Parathyroid adenoma (tissue), 2 donors: ENCODE data around the gene AGPAT4.

Experiments
- H2AFZ ChIP-seq: fragments of 300-600 bp; sonication (generic); one replicate; pipeline ENCODE4 v1.7.0; 2017; ENCODE audit warnings: antibody characterized with exemption, mild to moderate bottlenecking
- H3K27ac ChIP-seq: fragments of 300-600 bp; sonication (generic); one replicate; pipeline ENCODE4 v1.7.0; 2017
- H3K27me3 ChIP-seq: fragments of 300-600 bp; sonication (generic); one replicate; pipeline ENCODE4 v1.7.0; 2017; ENCODE audit warnings: low read length; ENCODE audit not compliant: control insufficient read depth, insufficient read depth
- H3K36me3 ChIP-seq: fragments of 300-600 bp; sonication (generic); one replicate; pipeline ENCODE4 v1.7.0; 2017; ENCODE audit warnings: low read length; ENCODE audit not compliant: control insufficient read depth, insufficient read depth
- H3K4me1 ChIP-seq: fragments of 300-600 bp; sonication (generic); one replicate; pipeline ENCODE4 v1.7.0; 2017; ENCODE audit warnings: control low read depth
- H3K4me2 ChIP-seq: fragments of 300-600 bp; sonication (generic); one replicate; pipeline ENCODE4 v1.7.0; 2017; ENCODE audit warnings: low read length
- H3K4me3 ChIP-seq: fragments of 300-600 bp; sonication (generic); one replicate; pipeline ENCODE4 v1.7.0; 2017; ENCODE audit warnings: low read depth, low read length
- H3K79me2 ChIP-seq: fragments of 300-600 bp; sonication (generic); one replicate; pipeline ENCODE4 v1.7.0; 2017; ENCODE audit warnings: control low read depth
- H3K9ac ChIP-seq: fragments of 300-600 bp; sonication (generic); one replicate; pipeline ENCODE4 v1.7.0; 2017; ENCODE audit warnings: mild to moderate bottlenecking
- H3K9me3 ChIP-seq: fragments of 300-600 bp; sonication (generic); one replicate; pipeline ENCODE4 v1.7.0; 2017; ENCODE audit warnings: low read length; ENCODE audit not compliant: control insufficient read depth
- TF ChIP-seq, protein P1 (sequence below): fragments of 300-600 bp; sonication (generic); IDR thresholded peaks from one replicate; pipeline ENCODE4 v1.7.0; 2017; ENCODE audit warnings: antibody characterized with exemption, mild to moderate bottlenecking
- donor health status: primary hyperparathyroidism.

Gene AGPAT4

DNA sequence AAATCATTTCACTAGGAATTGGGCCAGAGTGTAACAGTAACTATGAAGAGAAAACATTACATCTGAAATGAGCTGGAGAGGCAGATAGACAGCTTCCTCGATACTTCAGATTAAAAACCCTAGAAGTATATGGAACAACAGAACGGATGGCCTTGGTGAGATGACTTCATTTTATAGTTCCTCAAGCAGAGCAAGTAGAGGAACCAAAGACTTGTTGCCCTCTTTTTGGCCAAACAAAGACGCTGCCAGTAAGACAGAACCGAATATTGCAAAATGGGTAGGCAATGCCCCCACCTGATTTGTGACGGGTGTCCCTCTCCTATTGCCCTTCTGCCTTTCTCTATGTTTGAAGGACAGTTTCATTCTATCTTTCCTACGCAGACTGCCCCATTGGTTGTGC, 53.5 kb downstream of the AGPAT4 start:
- Histone ChIP-seq H3K79me2 (no peaks in the 10 kb centered on the region), H3K27ac (no peak overlapping the region), H3K9ac (no peak overlapping the region), H3K4me2 (no peak overlapping the region), H2AFZ (no peak overlapping the region), H3K36me3 (no peaks in the 10 kb centered on the region), H3K27me3 (no peaks in the 10 kb centered on the region), H3K4me3 (no peak overlapping the region), H3K4me1 (no peaks in the 10 kb centered on the region), H3K9me3 (no peaks in the 10 kb centered on the region)
- TF ChIP-seq, protein P1, sequence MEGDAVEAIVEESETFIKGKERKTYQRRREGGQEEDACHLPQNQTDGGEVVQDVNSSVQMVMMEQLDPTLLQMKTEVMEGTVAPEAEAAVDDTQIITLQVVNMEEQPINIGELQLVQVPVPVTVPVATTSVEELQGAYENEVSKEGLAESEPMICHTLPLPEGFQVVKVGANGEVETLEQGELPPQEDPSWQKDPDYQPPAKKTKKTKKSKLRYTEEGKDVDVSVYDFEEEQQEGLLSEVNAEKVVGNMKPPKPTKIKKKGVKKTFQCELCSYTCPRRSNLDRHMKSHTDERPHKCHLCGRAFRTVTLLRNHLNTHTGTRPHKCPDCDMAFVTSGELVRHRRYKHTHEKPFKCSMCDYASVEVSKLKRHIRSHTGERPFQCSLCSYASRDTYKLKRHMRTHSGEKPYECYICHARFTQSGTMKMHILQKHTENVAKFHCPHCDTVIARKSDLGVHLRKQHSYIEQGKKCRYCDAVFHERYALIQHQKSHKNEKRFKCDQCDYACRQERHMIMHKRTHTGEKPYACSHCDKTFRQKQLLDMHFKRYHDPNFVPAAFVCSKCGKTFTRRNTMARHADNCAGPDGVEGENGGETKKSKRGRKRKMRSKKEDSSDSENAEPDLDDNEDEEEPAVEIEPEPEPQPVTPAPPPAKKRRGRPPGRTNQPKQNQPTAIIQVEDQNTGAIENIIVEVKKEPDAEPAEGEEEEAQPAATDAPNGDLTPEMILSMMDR = no peak

DNA sequence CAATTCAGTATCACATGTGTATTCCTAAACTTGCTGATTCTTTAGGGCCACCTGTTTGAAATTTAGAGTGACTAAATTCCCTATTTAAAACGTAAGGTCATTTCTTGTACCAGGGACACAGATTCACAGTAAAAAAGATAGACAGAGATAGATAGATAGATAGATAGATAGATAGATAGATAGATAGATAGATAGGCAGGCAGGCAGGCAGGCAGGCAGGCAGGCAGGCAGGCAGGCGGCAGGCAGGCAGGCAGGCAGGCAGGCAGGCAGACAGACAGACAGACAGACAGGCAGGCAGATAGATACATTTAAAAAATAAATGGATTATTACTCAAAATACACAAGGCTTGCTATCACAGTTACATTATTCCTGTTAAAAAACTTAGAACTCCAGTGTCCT, 54.2 kb downstream of the AGPAT4 start:
- H3K9me3 ChIP-seq = no peaks in the 10 kb centered on the region
- no peaks in the 10 kb centered on the region for H3K4me1 ChIP-seq
- H3K27me3 ChIP-seq = no peaks in the 10 kb centered on the region
- no peak overlapping the region for H3K9ac ChIP-seq
- H3K27ac ChIP-seq = no peak overlapping the region
- H3K79me2 ChIP-seq = no peaks in the 10 kb centered on the region
- H2AFZ ChIP-seq = no peak overlapping the region
- H3K4me2 ChIP-seq = no peak overlapping the region
- no peak overlapping the region for H3K4me3 ChIP-seq
- TF ChIP-seq, protein P1 = no peak
- H3K36me3 ChIP-seq = no peaks in the 10 kb centered on the region

DNA sequence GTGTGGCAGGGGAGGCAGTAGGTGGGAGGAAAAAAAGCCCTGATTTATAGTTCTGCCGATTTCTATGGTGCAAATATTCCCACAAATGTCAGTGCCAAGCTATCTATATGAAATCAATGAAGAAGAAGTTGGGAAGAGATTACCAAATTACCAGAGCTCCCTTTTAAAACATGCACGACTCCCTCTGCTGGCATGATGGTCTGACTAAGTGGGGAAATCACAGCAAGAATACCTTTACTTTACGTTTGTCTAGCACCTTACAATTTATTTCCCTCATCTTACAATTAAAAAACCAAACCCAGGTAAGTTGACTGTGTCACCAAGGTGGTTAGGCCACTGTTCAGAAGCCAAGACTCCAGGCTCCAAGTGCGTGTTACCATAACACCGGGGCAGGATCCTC, 55.6 kb downstream of the AGPAT4 start:
- Histone ChIP-seq H3K79me2 (no peaks in the 10 kb centered on the region), H3K4me3 (no peak overlapping the region), H3K27ac (no peak overlapping the region), H3K36me3 (no peaks in the 10 kb centered on the region), H3K4me1 (no peaks in the 10 kb centered on the region), H3K27me3 (no peaks in the 10 kb centered on the region), H3K9ac (no peak overlapping the region), H2AFZ (no peak overlapping the region), H3K9me3 (no peaks in the 10 kb centered on the region), H3K4me2 (no peak overlapping the region)
- TF ChIP-seq, protein P1 = no peak

DNA sequence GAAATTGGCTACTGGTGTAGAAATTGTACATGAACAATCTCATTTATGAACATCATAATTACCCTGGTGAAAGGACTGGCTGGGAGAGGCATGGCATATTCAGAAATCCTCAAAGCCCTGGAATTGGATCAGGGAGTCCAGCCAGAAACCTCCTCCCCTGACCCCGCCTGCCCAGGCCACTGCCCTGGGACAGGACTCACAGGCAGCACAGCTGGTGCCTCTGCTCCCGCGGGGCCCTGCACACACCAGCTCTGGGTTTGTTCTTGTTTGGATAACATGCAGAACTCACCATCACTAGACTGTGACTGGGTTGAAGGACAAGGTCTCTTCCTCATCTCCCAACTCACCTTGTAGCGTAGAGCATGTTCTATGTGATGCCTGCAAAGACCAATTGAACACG, 56.2 kb downstream of the AGPAT4 start:
- Histone ChIP-seq H3K4me2 (no peak overlapping the region), H3K27ac (no peak overlapping the region), H3K79me2 (no peaks in the 10 kb centered on the region), H3K9me3 (no peaks in the 10 kb centered on the region), H3K4me1 (no peaks in the 10 kb centered on the region), H3K27me3 (no peaks in the 10 kb centered on the region), H2AFZ (no peak overlapping the region), H3K36me3 (no peaks in the 10 kb centered on the region), H3K4me3 (no peak overlapping the region), H3K9ac (no peak overlapping the region)
- TF ChIP-seq, protein P1 = no peak

DNA sequence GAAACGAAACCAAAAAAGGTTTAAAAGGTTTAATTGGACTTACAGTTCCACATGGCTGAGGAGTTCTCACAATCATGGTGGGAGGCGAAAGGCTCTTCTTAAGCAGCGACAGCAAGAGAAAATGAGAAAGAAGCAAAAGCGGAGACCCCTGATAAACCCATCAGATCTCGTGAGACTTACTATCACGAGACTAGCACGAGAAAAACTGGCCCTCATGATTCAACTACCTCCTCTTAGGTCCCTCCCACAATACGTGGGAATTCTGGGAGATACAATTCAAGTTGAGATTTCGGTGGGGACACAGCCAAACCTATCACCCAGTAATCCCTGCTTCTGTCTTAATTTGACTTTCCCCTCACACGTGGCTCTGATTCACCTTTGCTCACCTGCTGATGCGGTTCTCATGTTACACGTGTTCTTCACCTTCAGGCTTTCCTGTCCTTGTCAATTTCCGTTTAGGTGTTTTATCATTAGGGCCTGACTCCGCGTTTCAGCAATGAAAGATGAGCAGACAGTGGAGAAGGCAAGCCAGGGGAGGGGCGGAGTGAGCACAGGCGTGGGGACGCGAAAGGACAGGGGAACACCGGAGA, 57.1 kb downstream of the AGPAT4 start:
- Histone ChIP-seq H3K9ac (no peak overlapping the region), H3K4me2 (no peak overlapping the region), H2AFZ (no peak overlapping the region), H3K4me3 (no peak overlapping the region), H3K27me3 (no peaks in the 10 kb centered on the region), H3K36me3 (no peaks in the 10 kb centered on the region), H3K79me2 (no peaks in the 10 kb centered on the region), H3K4me1 (no peaks in the 10 kb centered on the region), H3K9me3 (no peaks in the 10 kb centered on the region), H3K27ac (no peak overlapping the region)
- TF ChIP-seq, protein P1 = no peak
